HFFc6 (cell line): Measurements from ENCODE around the gene C14orf132. TPM values are rescaled to one million over a fixed set of nuclear protein-coding genes. Genes with fewer than 3 reads are reported as not detected.
A peak's percentile ranks its signal among the peaks of the same experiment; 100 is the strongest.

Source experiments
- DNase-seq: peaks from one replicate; pipeline ENCODE4 v3.0.0-alpha.2; 2018
- H3K27ac Mint-ChIP-seq: 2 replicates; pipeline ENCODE4 v1.8.0; 2020; ENCODE audit warnings: mild to moderate bottlenecking, mixed read lengths
- H3K27me3 Mint-ChIP-seq: 2 replicates; pipeline ENCODE4 v1.8.0; 2021; ENCODE audit warnings: mild to moderate bottlenecking, moderate library complexity, mixed read lengths; ENCODE audit not compliant: insufficient read depth
- H3K36me3 Mint-ChIP-seq: 2 replicates; pipeline ENCODE4 v1.8.0; 2021; ENCODE audit warnings: low read depth, mixed read lengths
- H3K4me1 Mint-ChIP-seq: 2 replicates; pipeline ENCODE4 v1.8.0; 2020; ENCODE audit warnings: low read depth, mixed read lengths
- H3K4me3 Mint-ChIP-seq: 2 replicates; pipeline ENCODE4 v1.8.0; 2020; ENCODE audit warnings: mild to moderate bottlenecking, moderate library complexity, mixed read lengths
- H3K9me3 Mint-ChIP-seq: 2 replicates; pipeline ENCODE4 v1.8.0; 2020; ENCODE audit warnings: mild to moderate bottlenecking, mixed read lengths
- total RNA-seq, 6 experiments: library from RNA; stranded (reverse); fragmentation: NEBNext Ultra II Directional; extraction: Animal tissue kit (Norgen Biotek cat#: 25700); gene quantifications; 2 replicates in 1 of 6; 3 replicates in 5 of 6; pipeline ENCODE4 v1.2.3, GENCODE V29; 2021
- TF ChIP-seq, protein P1 (sequence below): fragments of 200-600 bp; sonication (generic); IDR thresholded peaks from 2 replicates; pipeline ENCODE4 v1.5.0; 2021; ENCODE audit warnings: antibody characterized with exemption, mild to moderate bottlenecking

Gene C14orf132
- total RNA-seq, 6 experiments from 2014 or later, result 21.5 to 33.1 (median 27.1) TPM

DNA sequence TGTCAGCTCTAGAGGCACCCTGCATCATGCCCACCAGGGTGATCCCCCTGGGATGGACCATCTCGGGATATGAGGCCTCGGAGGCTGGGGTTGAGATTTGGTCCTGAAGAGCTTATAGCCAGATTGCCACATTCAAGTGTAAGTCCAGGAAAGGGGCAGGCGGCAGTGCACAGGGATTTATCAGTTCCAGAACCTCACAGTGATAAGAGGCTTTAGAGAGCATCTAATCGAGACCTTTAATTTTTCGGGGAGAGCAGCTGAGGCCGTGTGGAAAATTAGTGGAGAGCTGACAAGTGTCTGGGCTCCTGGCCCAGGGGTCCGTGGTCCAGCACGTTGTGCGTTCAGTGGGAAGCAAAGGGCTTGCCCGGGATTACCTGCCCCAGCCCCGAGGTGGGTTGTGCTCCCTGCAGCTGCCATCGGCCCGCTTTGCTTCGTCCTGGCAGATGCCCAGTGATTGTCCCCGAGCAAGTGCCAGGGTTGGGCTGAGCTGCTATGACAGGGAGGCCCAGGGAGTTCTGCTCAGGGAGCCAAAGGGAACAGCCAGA is 52.1 kb downstream of the C14orf132 start:
- peak overlapping the region; percentile 89 for H3K27ac Mint-ChIP-seq
- no peak for DNase-seq
- peaks cover 6% of the 10 kb centered on the region for H3K27me3 Mint-ChIP-seq
- H3K9me3 Mint-ChIP-seq, result no peaks in the 10 kb centered on the region
- peaks cover 83% of the 10 kb centered on the region for H3K4me1 Mint-ChIP-seq
- peaks cover 34% of the 10 kb centered on the region for H3K36me3 Mint-ChIP-seq
- peak overlapping the region; percentile 65 for H3K4me3 Mint-ChIP-seq
- TF ChIP-seq, protein P1, sequence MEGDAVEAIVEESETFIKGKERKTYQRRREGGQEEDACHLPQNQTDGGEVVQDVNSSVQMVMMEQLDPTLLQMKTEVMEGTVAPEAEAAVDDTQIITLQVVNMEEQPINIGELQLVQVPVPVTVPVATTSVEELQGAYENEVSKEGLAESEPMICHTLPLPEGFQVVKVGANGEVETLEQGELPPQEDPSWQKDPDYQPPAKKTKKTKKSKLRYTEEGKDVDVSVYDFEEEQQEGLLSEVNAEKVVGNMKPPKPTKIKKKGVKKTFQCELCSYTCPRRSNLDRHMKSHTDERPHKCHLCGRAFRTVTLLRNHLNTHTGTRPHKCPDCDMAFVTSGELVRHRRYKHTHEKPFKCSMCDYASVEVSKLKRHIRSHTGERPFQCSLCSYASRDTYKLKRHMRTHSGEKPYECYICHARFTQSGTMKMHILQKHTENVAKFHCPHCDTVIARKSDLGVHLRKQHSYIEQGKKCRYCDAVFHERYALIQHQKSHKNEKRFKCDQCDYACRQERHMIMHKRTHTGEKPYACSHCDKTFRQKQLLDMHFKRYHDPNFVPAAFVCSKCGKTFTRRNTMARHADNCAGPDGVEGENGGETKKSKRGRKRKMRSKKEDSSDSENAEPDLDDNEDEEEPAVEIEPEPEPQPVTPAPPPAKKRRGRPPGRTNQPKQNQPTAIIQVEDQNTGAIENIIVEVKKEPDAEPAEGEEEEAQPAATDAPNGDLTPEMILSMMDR, result peak; percentile 20; the same call in 1 of the 2 replicates

DNA sequence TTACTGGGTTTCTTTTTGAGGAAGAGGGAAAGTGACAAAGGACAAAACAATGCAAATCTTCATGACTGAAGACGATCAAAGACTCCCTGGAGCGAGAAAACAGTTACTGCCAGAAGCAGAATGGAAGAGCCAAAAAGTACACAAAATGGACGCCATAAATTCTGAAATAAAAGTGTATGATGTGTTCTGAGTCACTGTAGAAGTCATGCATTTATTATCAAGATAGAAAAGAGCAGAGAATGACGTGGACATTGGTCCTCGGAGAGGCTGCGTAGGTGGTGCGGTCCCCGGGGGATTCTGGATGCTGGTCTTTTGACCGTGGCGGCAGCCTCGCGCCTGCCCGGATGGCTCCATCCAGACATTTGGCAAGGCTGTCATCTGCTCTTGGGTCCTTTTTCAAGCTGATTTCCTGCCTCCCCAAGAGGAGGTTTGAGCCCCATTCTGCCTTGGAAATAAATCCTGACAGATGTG is 52.8 kb downstream of the C14orf132 start:
- peak; percentile 75 for DNase-seq
- Mint-ChIP-seq H3K36me3 (peaks cover 27% of the 10 kb centered on the region), H3K27ac (peak overlapping the region; percentile 89), H3K9me3 (no peaks in the 10 kb centered on the region), H3K4me1 (peaks cover 81% of the 10 kb centered on the region), H3K27me3 (peaks cover 6% of the 10 kb centered on the region), H3K4me3 (peak overlapping the region; percentile 66)
- TF ChIP-seq, protein P1, result no peak

DNA sequence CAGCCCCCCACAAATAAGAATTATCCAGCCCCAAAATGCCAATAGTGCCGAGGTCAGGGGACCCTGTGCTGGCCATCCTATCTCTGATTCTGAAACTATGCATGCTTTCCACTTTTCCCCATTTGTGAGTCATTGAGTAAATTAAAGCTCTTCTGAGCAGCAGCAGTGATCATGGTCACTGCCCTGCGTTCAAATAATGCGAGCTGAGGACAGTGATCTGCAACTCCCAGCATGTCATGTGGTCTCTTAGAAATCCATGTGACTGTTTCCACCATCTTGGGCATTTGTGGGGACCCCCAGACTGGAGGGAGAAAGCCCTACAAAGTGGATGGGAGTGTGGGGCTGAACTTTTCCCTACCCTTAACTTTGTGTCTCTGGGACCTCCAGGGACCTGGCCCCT is 53.8 kb downstream of the C14orf132 start:
- Mint-ChIP-seq H3K27ac (peak overlapping the region; percentile 89), H3K27me3 (peaks cover 8% of the 10 kb centered on the region), H3K4me3 (0 out of 2 replicates have a peak overlapping the region, but pooled peaks have one; percentile 9), H3K9me3 (no peaks in the 10 kb centered on the region), H3K36me3 (peaks cover 21% of the 10 kb centered on the region), H3K4me1 (peaks cover 75% of the 10 kb centered on the region)
- peak; percentile 36 for DNase-seq
- TF ChIP-seq, protein P1, result no peak

DNA sequence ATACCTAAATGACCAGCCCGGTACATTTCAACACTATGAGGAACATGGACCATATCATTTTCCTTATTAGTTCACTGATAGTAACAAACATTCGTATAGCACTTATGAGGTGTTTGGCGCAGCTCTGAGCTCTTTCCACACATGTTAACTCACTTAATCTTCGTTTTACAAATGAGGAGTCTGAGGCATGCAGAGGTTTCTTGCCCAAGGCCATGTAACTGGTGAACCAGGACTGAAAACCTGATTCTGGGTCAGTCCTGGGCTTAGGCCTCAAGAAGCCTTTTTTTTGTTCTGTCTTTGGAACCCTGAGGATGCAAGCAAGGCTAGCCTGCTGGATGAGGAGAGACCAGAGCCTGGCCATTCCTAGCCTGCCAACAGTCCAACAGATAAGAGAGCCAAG is 55.0 kb downstream of the C14orf132 start:
- Mint-ChIP-seq H3K36me3 (peaks cover 15% of the 10 kb centered on the region), H3K9me3 (no peaks in the 10 kb centered on the region), H3K27me3 (peaks cover 8% of the 10 kb centered on the region), H3K4me3 (no peak overlapping the region), H3K4me1 (peaks cover 83% of the 10 kb centered on the region), H3K27ac (no peak overlapping the region)
- TF ChIP-seq, protein P1, result no peak
- DNase-seq, result no peak

DNA sequence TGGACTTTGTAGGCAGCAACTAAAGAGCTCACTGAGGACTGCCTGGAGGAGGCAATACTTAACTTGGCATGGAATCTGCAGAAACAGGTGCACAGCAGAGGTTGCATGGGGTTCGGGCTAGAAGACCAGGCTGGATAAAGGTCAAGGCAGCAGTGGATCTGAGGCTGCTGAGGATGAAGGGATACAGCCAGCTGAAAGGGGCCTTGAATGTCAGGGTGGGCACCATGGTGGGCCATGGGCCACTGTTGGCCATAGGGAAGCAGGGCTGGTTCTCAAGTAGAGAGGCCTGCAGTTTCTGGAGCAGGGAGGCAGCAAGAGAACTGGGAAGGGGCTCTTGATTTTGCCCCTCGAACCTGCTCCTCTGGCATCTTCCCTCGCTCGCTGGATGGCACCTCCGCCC is 55.5 kb downstream of the C14orf132 start:
- peaks cover 84% of the 10 kb centered on the region for H3K4me1 Mint-ChIP-seq
- no peaks in the 10 kb centered on the region for H3K9me3 Mint-ChIP-seq
- TF ChIP-seq, protein P1, result no peak
- H3K27ac Mint-ChIP-seq, result no peak overlapping the region; the same call in 1 of the 2 replicates
- peaks cover 8% of the 10 kb centered on the region for H3K27me3 Mint-ChIP-seq
- H3K36me3 Mint-ChIP-seq, result peaks cover 12% of the 10 kb centered on the region
- H3K4me3 Mint-ChIP-seq, result no peak overlapping the region
- DNase-seq, result no peak
